CD4-positive, alpha-beta memory T cell (primary cell): Measurements from ENCODE around the gene CDCA5. TPM values are rescaled to one million over a fixed set of nuclear protein-coding genes. Genes with fewer than 3 reads are reported as not detected.

Experiments used
- CTCF ChIA-PET: fragments of 350-600 bp; sonication (Branson Sonifier 250); formaldehyde crosslinking; loops from one replicate; lab custom pipeline; 2021; ENCODE audit warnings: inconsistent platforms; ENCODE audit not compliant: partially characterized antibody; lab: Charles Lee
- POLR2A ChIA-PET: fragments of 350-600 bp; sonication (Branson Sonifier 250); formaldehyde crosslinking; loops from one replicate; lab custom pipeline; 2021; ENCODE audit not compliant: partially characterized antibody; lab: Charles Lee
- DNase-seq, 5 donors: peaks; one replicate each; pipeline versions ENCODE4 v3.0.0 to v3.0.0-alpha.2; 2020 to 2022; ENCODE audit warnings: mixed read lengths in 1 of 5
- H3K27ac ChIP-seq: one replicate; pipeline ENCODE4 v1.7.0; 2013; ENCODE audit warnings: low read depth, low read length
- H3K27me3 ChIP-seq: 2 replicates; pipeline ENCODE4 v1.7.0; 2013; ENCODE audit warnings: mild to moderate bottlenecking, low read length, moderate library complexity; ENCODE audit not compliant: insufficient read depth
- H3K36me3 ChIP-seq: 2 replicates; pipeline ENCODE4 v1.7.0; 2013; ENCODE audit warnings: mild to moderate bottlenecking, low read length, moderate library complexity; ENCODE audit not compliant: insufficient read depth
- H3K4me1 ChIP-seq: 2 replicates; pipeline ENCODE4 v1.7.0; 2013; ENCODE audit warnings: mild to moderate bottlenecking, low read length, moderate library complexity; ENCODE audit not compliant: insufficient read depth
- H3K4me3 ChIP-seq, 2 donors: one replicate each; pipeline ENCODE4 v1.7.0; 2013; ENCODE audit warnings: low read length in 2 of 2, mild to moderate bottlenecking in 1 of 2
- H3K9me3 ChIP-seq, 2 donors: one replicate each; pipeline ENCODE4 v1.7.0; 2013; ENCODE audit warnings: low read length in 2 of 2, control low read depth in 1 of 2; ENCODE audit not compliant: control insufficient read depth in 1 of 2
- H3K27ac Mint-ChIP-seq, 7 donors: one replicate each; pipeline ENCODE4 v1.8.0; 2020 to 2021; ENCODE audit warnings: mixed read lengths in 7 of 7, mild to moderate bottlenecking in 6 of 7, inconsistent platforms in 3 of 7, moderate library complexity in 3 of 7
- H3K27me3 Mint-ChIP-seq, 2 donors: one replicate each; pipeline ENCODE4 v1.8.0; 2020 to 2021; ENCODE audit warnings: mixed read lengths in 2 of 2
- H3K36me3 Mint-ChIP-seq, 2 donors: one replicate each; pipeline ENCODE4 v1.8.0; 2020 to 2021; ENCODE audit warnings: mixed read lengths in 2 of 2, inconsistent platforms in 1 of 2, mild to moderate bottlenecking in 1 of 2
- H3K4me1 Mint-ChIP-seq, 4 donors: one replicate each; pipeline ENCODE4 v1.8.0; 2020 to 2021; ENCODE audit warnings: mixed read lengths in 4 of 4, mild to moderate bottlenecking in 1 of 4
- H3K4me3 Mint-ChIP-seq, 8 donors: one replicate each; pipeline ENCODE4 v1.8.0; 2020 to 2021; ENCODE audit warnings: mixed read lengths in 8 of 8, mild to moderate bottlenecking in 7 of 8, moderate library complexity in 6 of 8, inconsistent platforms in 3 of 8
- H3K9me3 Mint-ChIP-seq, 8 donors: one replicate each; pipeline ENCODE4 v1.8.0; 2020 to 2021; ENCODE audit warnings: mixed read lengths in 8 of 8, mild to moderate bottlenecking in 5 of 8, inconsistent platforms in 3 of 8, moderate library complexity in 1 of 8
- intact Hi-C: fragments of 100-400 bp; cut with micrococcal nuclease; formaldehyde crosslinking; loops from one replicate; pipeline ENCODE4 v1.15.1; 2023
- polyA plus RNA-seq, 2 donors: library from polyadenylated mRNA; unstranded; fragments of 300-500 nt; fragmentation: Illumina TruSeq; gene quantifications; one replicate each; pipeline ENCODE4 v1.2.3, GENCODE V29; 2021
- total RNA-seq, 2 experiments: library from RNA; stranded (reverse); gene quantifications; one replicate each; pipeline ENCODE4 v1.2.3, GENCODE V29; 2021

Gene CDCA5
- total and polyA plus RNA-seq, 4 experiments from 2014 or later, result 0.41 to 0.64 (median 0.41) TPM; not detected in 1

DNA sequence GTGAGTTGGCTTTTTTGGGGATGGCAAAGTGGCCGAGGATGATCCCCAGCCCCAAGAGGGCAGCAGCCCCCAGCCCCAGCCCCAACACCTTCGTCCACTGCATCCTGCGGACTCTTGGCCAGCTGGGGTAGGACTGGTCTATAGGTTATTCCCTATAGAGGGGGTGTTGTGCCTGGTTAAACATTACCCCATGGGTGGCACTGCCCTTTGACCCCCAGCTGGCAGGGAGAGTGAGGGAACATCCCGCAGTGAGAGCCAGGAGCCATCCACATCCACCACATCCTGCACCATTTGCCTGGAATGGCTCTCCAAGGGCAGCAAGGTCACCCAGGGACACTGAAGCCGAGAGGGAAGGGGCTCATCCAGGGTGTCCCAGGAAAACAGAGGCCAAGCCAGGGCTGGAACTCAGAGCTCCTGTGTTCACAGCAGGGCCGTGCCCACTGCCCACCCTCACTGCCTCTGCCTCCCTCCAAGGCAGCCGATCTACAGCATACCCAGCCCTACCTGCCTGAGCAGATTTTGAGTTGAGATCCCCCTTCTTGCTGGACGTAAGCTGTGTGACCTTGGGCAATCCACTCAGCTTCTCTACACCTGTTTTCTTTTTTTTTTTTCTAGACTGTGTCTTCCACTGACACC is 25.3 kb downstream of the CDCA5 start, which contains the start of gene NAALADL1:
NAALADL1 (minus strand) TSS at position 135 of the 636 bp plus-strand sequence; CDS start at position 103, 32 bp downstream.
- intact Hi-C loops, result no loop called here
- no peaks in the 10 kb centered on the region for H3K27me3 ChIP-seq
- ChIA-PET CTCF (no interaction called here), POLR2A (no interaction called here)
- H3K36me3 Mint-ChIP-seq, result no peaks in the 10 kb centered on the region
- peaks cover 9 to 13% (median 11%) of the 10 kb centered on the region in 4 donors for H3K4me1 Mint-ChIP-seq
- H3K4me3 Mint-ChIP-seq, result no peak within 1 kb of the TSS
- H3K9me3 ChIP-seq, result no peaks in the 10 kb centered on the region
- peaks cover 22% of the 10 kb centered on the region for H3K4me1 ChIP-seq
- H3K4me3 ChIP-seq, result no peak within 1 kb of the TSS
- H3K27ac Mint-ChIP-seq, result peak within 1 kb of the TSS in 1 of 7 donors; percentile 26
- DNase-seq, result no peak
- no peaks in the 10 kb centered on the region for H3K36me3 ChIP-seq
- H3K27me3 Mint-ChIP-seq, result peaks cover 0 to 3% of the 10 kb centered on the region in 2 donors
- no peaks in the 10 kb centered on the region for H3K9me3 Mint-ChIP-seq
- no peak within 1 kb of the TSS for H3K27ac ChIP-seq

DNA sequence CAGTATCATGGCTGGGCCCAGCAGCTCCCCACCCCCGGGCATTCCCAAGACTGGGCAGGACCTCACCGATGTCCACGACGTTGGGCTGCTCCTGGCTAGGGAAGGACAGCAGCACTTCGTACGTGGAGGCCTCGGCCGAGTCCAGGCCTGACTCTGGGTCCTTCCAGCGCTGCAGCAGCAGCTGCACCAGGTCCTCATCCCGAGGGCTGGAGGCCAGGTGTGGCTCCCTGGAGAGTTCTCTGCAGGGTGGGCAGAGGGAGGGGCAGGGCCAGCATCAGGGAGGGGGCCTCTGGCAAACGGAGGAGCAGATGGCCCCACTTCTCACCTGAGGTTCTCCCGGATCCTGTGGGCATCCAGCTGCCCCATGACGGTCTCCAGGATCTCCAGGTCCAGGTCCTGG is 25.8 kb downstream of the CDCA5 start:
- peaks cover 10 to 14% (median 14%) of the 10 kb centered on the region in 4 donors for H3K4me1 Mint-ChIP-seq
- Histone ChIP-seq H3K27me3 (no peaks in the 10 kb centered on the region), H3K36me3 (no peaks in the 10 kb centered on the region), H3K4me3 (no peak overlapping the region), H3K27ac (no peak overlapping the region), H3K4me1 (peaks cover 26% of the 10 kb centered on the region), H3K9me3 (no peaks in the 10 kb centered on the region)
- ChIA-PET POLR2A (no interaction called here), CTCF (no interaction called here)
- no peak overlapping the region for H3K4me3 Mint-ChIP-seq
- DNase-seq, result no peak
- H3K36me3 Mint-ChIP-seq, result no peaks in the 10 kb centered on the region
- H3K9me3 Mint-ChIP-seq, result no peaks in the 10 kb centered on the region
- intact Hi-C loops, result no loop called here
- H3K27ac Mint-ChIP-seq, result no peak overlapping the region
- H3K27me3 Mint-ChIP-seq, result peaks cover 0 to 3% of the 10 kb centered on the region in 2 donors

DNA sequence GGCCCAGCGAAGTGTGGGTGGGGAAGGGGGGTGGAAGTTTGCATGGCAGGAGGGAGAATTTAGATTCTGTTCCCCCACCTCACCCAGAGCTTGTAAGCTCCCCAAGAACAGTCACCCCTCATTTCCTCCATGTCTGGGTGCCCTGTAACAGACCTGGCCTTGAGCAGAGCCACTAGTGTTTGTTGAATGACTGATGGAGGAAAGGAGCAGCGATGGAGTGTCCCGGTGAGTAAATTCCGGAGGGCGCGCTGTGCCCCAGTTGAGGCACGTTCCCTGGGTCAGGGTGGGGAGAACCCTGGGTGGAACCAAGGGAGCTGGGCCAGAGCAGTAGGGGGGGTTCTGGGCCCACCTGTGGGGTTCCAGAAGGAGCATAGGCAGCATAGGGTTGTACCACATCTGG is 26.3 kb downstream of the CDCA5 start:
- ChIA-PET POLR2A (no interaction called here), CTCF (no interaction called here)
- no peak for DNase-seq
- H3K4me1 ChIP-seq, result peaks cover 26% of the 10 kb centered on the region
- H3K27me3 ChIP-seq, result no peaks in the 10 kb centered on the region
- Mint-ChIP-seq H3K9me3 (no peaks in the 10 kb centered on the region), H3K36me3 (no peaks in the 10 kb centered on the region), H3K4me1 (peaks cover 10 to 14% (median 14%) of the 10 kb centered on the region in 4 donors), H3K4me3 (no peak overlapping the region), H3K27me3 (peaks cover 0 to 3% of the 10 kb centered on the region in 2 donors), H3K27ac (no peak overlapping the region)
- H3K27ac ChIP-seq, result no peak overlapping the region
- intact Hi-C loops, result no loop called here
- H3K9me3 ChIP-seq, result no peaks in the 10 kb centered on the region
- H3K36me3 ChIP-seq, result no peaks in the 10 kb centered on the region
- H3K4me3 ChIP-seq, result no peak overlapping the region

DNA sequence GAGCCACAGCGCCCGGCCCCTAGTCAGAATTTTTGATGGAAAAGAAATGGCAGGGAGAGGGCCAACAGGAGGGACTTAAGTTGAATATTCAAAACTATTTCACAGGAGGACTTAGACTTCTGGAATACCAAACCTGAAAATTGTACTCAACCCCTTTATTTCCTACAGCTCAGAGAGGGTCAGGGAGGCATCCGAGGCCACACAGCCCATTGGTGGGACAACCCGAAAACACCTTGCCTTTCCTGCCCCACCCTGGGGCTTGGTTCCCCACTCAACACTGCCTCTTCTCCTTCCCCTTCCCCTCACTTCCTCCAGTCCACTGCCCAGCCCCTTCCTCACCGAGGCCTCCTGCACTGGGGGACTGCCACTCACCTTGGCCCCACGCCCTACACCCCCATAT is 26.8 kb downstream of the CDCA5 start:
- ChIA-PET CTCF (interaction anchor here (0.7 kb wide), 1 partner anchor 31 kb away, joined by 3 read pairs; no protein-coding TSS in a partner anchor), POLR2A (no interaction called here)
- peaks cover 0 to 3% of the 10 kb centered on the region in 2 donors for H3K27me3 Mint-ChIP-seq

DNA sequence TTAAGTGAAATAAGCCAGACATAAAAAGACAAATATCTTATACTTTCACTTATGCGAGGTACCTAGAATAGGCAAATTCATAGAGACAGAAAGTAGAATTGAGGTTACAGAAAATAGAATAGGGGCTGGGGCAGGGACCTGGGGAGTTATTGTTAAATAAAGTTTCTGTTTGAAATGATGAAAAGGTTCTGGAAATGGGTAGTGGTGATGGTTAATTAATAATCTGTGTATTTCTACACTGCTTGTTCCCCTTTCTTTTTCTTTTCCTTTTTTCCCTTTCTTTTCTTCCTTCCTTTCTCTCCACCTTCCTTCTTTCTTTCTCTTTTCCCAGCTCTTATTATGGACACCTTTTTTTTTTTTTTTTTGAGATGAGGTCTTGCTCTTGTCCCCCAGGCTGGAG is 28.3 kb downstream of the CDCA5 start:
- H3K9me3 Mint-ChIP-seq, result no peaks in the 10 kb centered on the region
- intact Hi-C loops, result no loop called here
- Histone ChIP-seq H3K4me1 (peaks cover 23% of the 10 kb centered on the region), H3K9me3 (no peaks in the 10 kb centered on the region), H3K27ac (no peak overlapping the region), H3K36me3 (no peaks in the 10 kb centered on the region), H3K27me3 (no peaks in the 10 kb centered on the region), H3K4me3 (no peak overlapping the region)
- peaks cover 10 to 14% (median 14%) of the 10 kb centered on the region in 4 donors for H3K4me1 Mint-ChIP-seq
- H3K27me3 Mint-ChIP-seq, result no peaks in the 10 kb centered on the region
- no peak for DNase-seq
- CTCF ChIA-PET, result interaction anchor here (1.4 to 1.5 kb wide), 2 partner anchors 15 to 55 kb away, joined by 3 read pairs; partner anchors contain the start of gene SAC3D1
- peak overlapping the region in 3 of 7 donors; percentile 13 to 75 (median 41) for H3K27ac Mint-ChIP-seq
- no peak overlapping the region for H3K4me3 Mint-ChIP-seq
- no peaks in the 10 kb centered on the region for H3K36me3 Mint-ChIP-seq
- POLR2A ChIA-PET, result interaction anchor here (1.3 kb wide), 1 partner anchor 41 kb away, joined by 3 read pairs; the partner anchor contains the start of gene ARL2

More for the DNA sequence above, 26.8 kb downstream of the CDCA5 start:
- Histone ChIP-seq H3K4me1 (peaks cover 26% of the 10 kb centered on the region), H3K27me3 (no peaks in the 10 kb centered on the region), H3K27ac (no peak overlapping the region), H3K4me3 (no peak overlapping the region), H3K9me3 (no peaks in the 10 kb centered on the region), H3K36me3 (no peaks in the 10 kb centered on the region)
- Mint-ChIP-seq H3K9me3 (no peaks in the 10 kb centered on the region), H3K27ac (no peak overlapping the region), H3K36me3 (no peaks in the 10 kb centered on the region), H3K4me1 (peaks cover 10 to 14% (median 14%) of the 10 kb centered on the region in 4 donors), H3K4me3 (no peak overlapping the region)
- intact Hi-C loops, result no loop called here
- no peak for DNase-seq

DNA sequence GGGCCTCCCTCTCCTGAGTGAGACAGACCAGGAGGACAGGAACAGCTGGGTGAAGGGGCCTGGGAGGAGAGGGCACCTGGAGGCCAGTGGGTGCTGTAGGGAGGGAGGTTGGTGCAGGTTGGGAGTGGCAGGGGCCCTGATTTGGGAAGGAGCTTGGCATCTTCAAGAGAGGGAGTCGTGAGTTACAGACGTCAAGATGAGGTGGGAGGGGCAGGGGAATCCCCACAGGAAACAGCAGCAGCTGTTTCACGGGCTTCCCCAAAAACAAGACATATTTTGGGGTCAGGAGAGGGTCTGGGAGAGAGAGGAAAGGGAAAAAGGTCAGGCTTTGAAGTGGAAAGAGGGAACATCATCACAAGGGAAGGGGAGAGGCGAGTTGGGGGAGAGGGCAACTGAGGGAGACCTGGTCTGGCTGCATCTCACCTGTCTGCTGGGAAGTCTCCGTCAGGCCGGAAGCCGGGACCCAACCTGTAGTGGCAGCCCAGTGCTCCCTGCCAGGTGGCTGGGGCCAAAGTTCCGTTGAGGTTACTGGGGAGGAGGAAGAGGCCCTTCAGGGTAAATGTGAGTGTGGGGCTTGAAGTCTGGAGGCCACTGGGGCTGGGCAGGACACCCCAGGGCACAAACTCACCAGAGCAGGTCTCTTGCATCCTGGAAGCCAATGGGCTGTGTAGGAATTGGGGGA is 29.9 kb downstream of the CDCA5 start:
- H3K36me3 ChIP-seq, result no peaks in the 10 kb centered on the region
- Mint-ChIP-seq H3K4me3 (peak overlapping the region in 7 of 8 donors; percentile 56 to 85 (median 67)), H3K36me3 (no peaks in the 10 kb centered on the region), H3K9me3 (no peaks in the 10 kb centered on the region), H3K27ac (peak overlapping the region; percentile 76 to 96 (median 90)), H3K4me1 (peaks cover 10 to 14% (median 14%) of the 10 kb centered on the region in 4 donors), H3K27me3 (no peaks in the 10 kb centered on the region)
- DNase-seq, result peak; percentile 24 to 56 (median 38)
- H3K4me1 ChIP-seq, result peaks cover 16% of the 10 kb centered on the region
- POLR2A ChIA-PET, result interaction anchor here (1.0 to 1.7 kb wide), 3 partner anchors 13 to 64 kb away, joined by 3 to 14 read pairs (median 4); partner anchors contain the start of genes SAC3D1 and ZNHIT2
- H3K27me3 ChIP-seq, result no peaks in the 10 kb centered on the region
- CTCF ChIA-PET, result interaction anchor here (0.9 kb wide), 1 partner anchor 40 kb away, joined by 3 read pairs; the partner anchor contains the start of gene ARL2
- intact Hi-C loops, result no loop called here
- H3K4me3 ChIP-seq, result no peak overlapping the region
- H3K27ac ChIP-seq, result peak overlapping the region; percentile 35
- H3K9me3 ChIP-seq, result no peaks in the 10 kb centered on the region

DNA sequence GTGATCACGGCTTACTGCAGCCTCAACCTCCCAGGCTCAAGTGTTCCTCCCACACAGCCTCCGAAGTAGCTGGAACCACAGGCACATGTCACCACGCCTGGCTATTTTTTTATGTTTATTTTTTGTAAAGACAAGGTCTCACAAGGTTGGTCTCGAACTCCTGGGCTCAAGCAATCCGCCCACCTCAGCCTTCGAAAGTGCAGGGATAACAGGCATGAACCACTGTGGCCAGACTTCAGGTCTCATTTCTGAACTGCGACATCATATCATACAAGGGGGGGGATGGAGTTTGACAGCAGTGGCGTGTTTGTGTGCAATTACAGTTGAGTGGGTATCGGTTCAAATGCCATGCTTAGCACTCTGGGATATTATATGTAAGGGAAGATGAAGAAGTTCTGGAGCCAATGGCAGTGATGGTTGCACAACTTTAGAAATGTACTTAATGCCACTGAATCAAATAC is 32.4 kb downstream of the CDCA5 start:
- ChIA-PET POLR2A (no interaction called here), CTCF (interaction anchor here (0.6 to 0.7 kb wide), 2 partner anchors 53 to 537 kb away, joined by 3 to 4 read pairs; no protein-coding TSS in a partner anchor)
- Mint-ChIP-seq H3K4me1 (peaks cover 13 to 36% (median 26%) of the 10 kb centered on the region in 4 donors), H3K9me3 (no peaks in the 10 kb centered on the region), H3K36me3 (no peaks in the 10 kb centered on the region), H3K27me3 (no peaks in the 10 kb centered on the region), H3K4me3 (no peak overlapping the region), H3K27ac (no peak overlapping the region)
- intact Hi-C loops, result no loop called here
- Histone ChIP-seq H3K4me3 (no peak overlapping the region), H3K9me3 (no peaks in the 10 kb centered on the region), H3K27ac (no peak overlapping the region), H3K4me1 (peaks cover 30% of the 10 kb centered on the region), H3K36me3 (no peaks in the 10 kb centered on the region), H3K27me3 (no peaks in the 10 kb centered on the region)
- DNase-seq, result no peak
